OCI-LY1 (cell line): ENCODE results near the gene P3H4.

ENCODE experiments used
- EZH2 ChIP-seq: fragments of 200-600 bp; sonication (generic), shearing (Covaris generic); IDR thresholded peaks from 2 replicates; pipeline ENCODE4 v1.8.0; 2017; ENCODE audit warnings: borderline replicate concordance, mixed run types, mild to moderate bottlenecking, antibody characterized with exemption, low read length, moderate library complexity, mixed read lengths
- TF ChIP-seq, protein P1 (sequence below): fragments of 200-600 bp; sonication (generic), shearing (Covaris generic); IDR thresholded peaks from 2 replicates; pipeline ENCODE4 v1.5.1; 2017; ENCODE audit warnings: mild to moderate bottlenecking, antibody characterized with exemption, low read length, moderate library complexity, mixed read lengths

DNA sequence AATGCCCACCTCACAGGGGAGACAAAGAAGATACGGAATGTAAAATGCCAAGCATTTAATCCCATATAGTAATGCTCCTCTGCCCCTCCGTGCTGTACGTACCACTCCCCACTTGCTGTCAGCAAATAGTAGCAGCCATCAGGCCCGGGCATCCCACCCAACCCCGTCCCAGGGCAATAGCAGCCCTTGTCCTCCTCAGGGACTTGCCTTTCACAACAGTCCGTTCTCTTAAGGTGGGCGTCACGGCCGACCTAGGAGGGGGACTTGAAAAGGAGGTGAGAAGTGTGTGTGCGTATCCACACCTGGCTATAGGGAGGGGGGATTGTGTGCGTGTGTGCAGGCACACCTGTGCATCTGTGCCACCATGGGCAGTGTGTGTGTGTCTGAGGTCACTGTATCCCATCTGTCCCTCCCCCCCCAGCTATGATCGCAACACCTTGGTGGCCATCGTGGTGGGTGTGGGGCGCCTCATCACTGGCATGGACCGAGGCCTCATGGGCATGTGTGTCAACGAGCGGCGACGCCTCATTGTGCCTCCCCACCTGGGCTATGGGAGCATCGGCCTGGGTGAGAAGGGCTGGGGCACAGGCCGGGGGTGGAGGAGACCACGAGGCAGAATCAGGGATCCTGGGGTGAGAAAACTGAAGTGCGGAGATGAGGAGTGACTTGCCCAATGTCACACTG, 5.0 kb upstream of the P3H4 start:
- TF ChIP-seq, protein P1, sequence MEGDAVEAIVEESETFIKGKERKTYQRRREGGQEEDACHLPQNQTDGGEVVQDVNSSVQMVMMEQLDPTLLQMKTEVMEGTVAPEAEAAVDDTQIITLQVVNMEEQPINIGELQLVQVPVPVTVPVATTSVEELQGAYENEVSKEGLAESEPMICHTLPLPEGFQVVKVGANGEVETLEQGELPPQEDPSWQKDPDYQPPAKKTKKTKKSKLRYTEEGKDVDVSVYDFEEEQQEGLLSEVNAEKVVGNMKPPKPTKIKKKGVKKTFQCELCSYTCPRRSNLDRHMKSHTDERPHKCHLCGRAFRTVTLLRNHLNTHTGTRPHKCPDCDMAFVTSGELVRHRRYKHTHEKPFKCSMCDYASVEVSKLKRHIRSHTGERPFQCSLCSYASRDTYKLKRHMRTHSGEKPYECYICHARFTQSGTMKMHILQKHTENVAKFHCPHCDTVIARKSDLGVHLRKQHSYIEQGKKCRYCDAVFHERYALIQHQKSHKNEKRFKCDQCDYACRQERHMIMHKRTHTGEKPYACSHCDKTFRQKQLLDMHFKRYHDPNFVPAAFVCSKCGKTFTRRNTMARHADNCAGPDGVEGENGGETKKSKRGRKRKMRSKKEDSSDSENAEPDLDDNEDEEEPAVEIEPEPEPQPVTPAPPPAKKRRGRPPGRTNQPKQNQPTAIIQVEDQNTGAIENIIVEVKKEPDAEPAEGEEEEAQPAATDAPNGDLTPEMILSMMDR = no peak
- no peak for TF ChIP-seq EZH2
